ENCODE data around the gene DTL.

- TF ChIP-seq CTCF (IDR thresholded peaks at IDR 0.05) = no peak
- TF ChIP-seq POLR2A (IDR thresholded peaks at IDR 0.05) = no peak
Observed at GRCh38 chr1:212124690-212125582, 89.4 kb downstream of the DTL start.
